GM19328 (cell line): ENCODE measurements around the gene SQSTM1.
"Not testable (repeated sequence)": the region's sequence is repeated elsewhere in the genome, so short reads cannot be mapped to it uniquely, and the experiment has no call there.

Source experiments
- ATAC-seq: cut with Tn5 transposase; IDR thresholded peaks from one replicate; pipeline ENCODE4 v1.9.1; 2021; ENCODE audit warnings: mild to moderate bottlenecking, moderate library complexity; ENCODE audit not compliant: unreplicated experiment

Gene SQSTM1

GRCh38 chr5:179823937-179824744 lies 3.4 kb downstream of the SQSTM1 start:
- no peak for ATAC-seq

- ATAC-seq, result no peak
These were observed 4.0 kb downstream of the SQSTM1 start for GRCh38 chr5:179824745-179825112.

- no peak for ATAC-seq
These were observed 5.0 kb downstream of the SQSTM1 start for GRCh38 chr5:179825655-179826182.

- ATAC-seq, result no peak
These were observed 7.0 kb downstream of the SQSTM1 start for GRCh38 chr5:179827680-179828079.

GRCh38 chr5:179828756-179829421 lies 8.2 kb downstream of the SQSTM1 start:
- no peak for ATAC-seq

GRCh38 chr5:179829732-179830435 lies 9.2 kb downstream of the SQSTM1 start:
- no peak for ATAC-seq

- ATAC-seq, result no peak
These were observed 10.2 kb downstream of the SQSTM1 start for GRCh38 chr5:179830818-179831468.

GRCh38 chr5:179832039-179832745 lies 11.5 kb downstream of the SQSTM1 start:
- ATAC-seq, result no peak

GRCh38 chr5:179833056-179833708 lies 12.5 kb downstream of the SQSTM1 start:
- ATAC-seq, result no peak

- ATAC-seq, result no peak
These were observed 13.0 kb downstream of the SQSTM1 start for GRCh38 chr5:179833709-179834070.

GRCh38 chr5:179834120-179834519 lies 13.4 kb downstream of the SQSTM1 start:
- ATAC-seq, result no peak

- not testable (repeated sequence) for ATAC-seq
These were observed 14.2 kb downstream of the SQSTM1 start for GRCh38 chr5:179834871-179835270.

- no peak for ATAC-seq
These were observed 15.7 kb downstream of the SQSTM1 start for GRCh38 chr5:179836225-179837019.

GRCh38 chr5:179837076-179838011 lies 16.6 kb downstream of the SQSTM1 start:
- no peak for ATAC-seq

- no peak for ATAC-seq
These were observed 18.9 kb downstream of the SQSTM1 start for GRCh38 chr5:179839328-179840256.

- ATAC-seq, result no peak
These were observed 19.6 kb downstream of the SQSTM1 start for GRCh38 chr5:179840321-179840720.

- no peak for ATAC-seq
These were observed 20.1 kb downstream of the SQSTM1 start for GRCh38 chr5:179840766-179841165.
